ENCODE measurements around the gene TBC1D1.

GRCh38 chr4:37865450-37865849 is 25.4 kb upstream of the TBC1D1 start:
- no peak for TF ChIP-seq POLR2A (IDR thresholded peaks at IDR 0.05; ENCODE audit: low read depth, low read length)
- no peak for TF ChIP-seq POLR2AphosphoS5 (IDR thresholded peaks at IDR 0.05; ENCODE audit: low read depth, low read length)
